Measurements from ENCODE around the gene NAXD. TPM values are rescaled to one million over a fixed set of nuclear protein-coding genes. Genes with fewer than 3 reads are reported as not detected.
A peak's percentile ranks its signal among the peaks of the same experiment; 100 is the strongest.

The NAXD gene
- total RNA-seq, 1 donor from 2014 or later = 25.8 TPM

DNA sequence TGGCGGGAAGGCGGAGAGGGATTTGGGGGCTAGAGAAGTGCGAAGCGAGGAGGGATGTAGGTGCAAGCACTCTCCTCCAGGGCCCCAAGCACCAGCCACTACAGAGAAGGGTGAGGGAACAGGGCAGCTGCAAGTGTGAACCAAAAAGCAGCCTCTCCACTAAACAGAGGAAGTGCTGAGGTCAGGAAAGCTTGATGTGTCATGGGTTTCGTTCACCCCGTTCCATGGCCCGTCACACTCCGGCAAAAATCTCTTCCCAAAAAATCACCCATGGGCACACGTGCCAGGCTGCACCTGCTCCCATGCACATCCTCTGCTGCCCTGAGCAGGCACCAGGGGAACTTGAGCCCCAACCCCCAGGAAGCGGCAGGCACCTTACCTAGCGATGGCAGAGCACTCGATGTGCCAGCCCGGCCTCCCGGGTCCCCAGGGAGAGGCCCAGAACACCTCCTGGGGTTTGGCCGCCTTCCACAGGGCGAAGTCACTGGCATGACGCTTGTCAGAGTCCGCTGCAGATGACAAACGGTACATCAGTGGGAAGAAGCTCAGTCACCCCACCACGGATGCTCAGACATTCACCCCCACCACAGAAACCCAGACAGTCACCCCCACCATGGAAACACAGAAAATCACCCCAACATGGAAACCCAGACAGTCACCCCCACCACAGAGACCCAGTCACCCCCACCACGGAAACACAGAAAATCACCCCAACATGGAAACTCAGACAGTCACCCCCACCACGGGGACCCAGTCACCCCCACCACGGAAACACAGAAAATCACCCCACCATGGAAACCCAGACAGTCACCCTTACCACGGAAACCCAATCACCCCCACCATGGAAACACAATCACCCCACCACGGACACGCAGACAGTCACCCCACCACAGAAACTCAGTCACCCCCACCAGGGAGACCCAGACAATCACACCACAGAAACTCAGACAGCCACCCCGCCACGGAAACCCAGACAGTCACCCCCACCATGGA, 61.5 kb downstream of the NAXD start:
- Mint-ChIP-seq H3K27me3 (ENCODE audit: low read depth, unreplicated experiment) (no peaks in the 10 kb centered on the region), H3K27ac (ENCODE audit: unreplicated experiment) (no peak overlapping the region), H3K4me1 (ENCODE audit: low read depth, unreplicated experiment) (peaks cover 4% of the 10 kb centered on the region), H3K9me3 (ENCODE audit: unreplicated experiment) (peaks cover 7% of the 10 kb centered on the region), H3K4me3 (ENCODE audit: unreplicated experiment) (no peak overlapping the region), H3K36me3 (ENCODE audit: low read depth, unreplicated experiment) (peaks cover 34% of the 10 kb centered on the region)
- H3K4me1 ChIP-seq (ENCODE audit: insufficient read depth, low read length) = no peaks in the 10 kb centered on the region
- no peak for DNase-seq (ENCODE audit: low read depth)
- H4K20me1 ChIP-seq (ENCODE audit: insufficient read depth, low read length) = peaks cover 5% of the 10 kb centered on the region
- H3K27ac ChIP-seq (ENCODE audit: low read depth, low read length) = no peak overlapping the region
- peaks cover 3% of the 10 kb centered on the region for H3K79me2 ChIP-seq (ENCODE audit: insufficient read depth, low read length)
- no peak for TF ChIP-seq EZH2 (IDR thresholded peaks at IDR 0.05; ENCODE audit: insufficient read depth, low read length)
- no peak for TF ChIP-seq CTCF (IDR thresholded peaks at IDR 0.05; ENCODE audit: insufficient read depth, low read depth, low read length)
- no peaks in the 10 kb centered on the region for H3K27me3 ChIP-seq (ENCODE audit: insufficient read depth, low read length)
- H3K4me3 ChIP-seq (ENCODE audit: insufficient read depth, low read depth, low read length) = no peak overlapping the region
- no peak overlapping the region for H3K9ac ChIP-seq (ENCODE audit: low read length)
- H3K4me2 ChIP-seq (ENCODE audit: low read length) = no peak overlapping the region
- FAIRE-seq = no peak
- H2AFZ ChIP-seq (ENCODE audit: low read depth, low read length) = no peak overlapping the region
- peaks cover 5% of the 10 kb centered on the region for H3K36me3 ChIP-seq (ENCODE audit: insufficient read depth, low read length)
- H3K9me3 ChIP-seq (ENCODE audit: insufficient read depth, low read depth, low read length) = no peaks in the 10 kb centered on the region

DNA sequence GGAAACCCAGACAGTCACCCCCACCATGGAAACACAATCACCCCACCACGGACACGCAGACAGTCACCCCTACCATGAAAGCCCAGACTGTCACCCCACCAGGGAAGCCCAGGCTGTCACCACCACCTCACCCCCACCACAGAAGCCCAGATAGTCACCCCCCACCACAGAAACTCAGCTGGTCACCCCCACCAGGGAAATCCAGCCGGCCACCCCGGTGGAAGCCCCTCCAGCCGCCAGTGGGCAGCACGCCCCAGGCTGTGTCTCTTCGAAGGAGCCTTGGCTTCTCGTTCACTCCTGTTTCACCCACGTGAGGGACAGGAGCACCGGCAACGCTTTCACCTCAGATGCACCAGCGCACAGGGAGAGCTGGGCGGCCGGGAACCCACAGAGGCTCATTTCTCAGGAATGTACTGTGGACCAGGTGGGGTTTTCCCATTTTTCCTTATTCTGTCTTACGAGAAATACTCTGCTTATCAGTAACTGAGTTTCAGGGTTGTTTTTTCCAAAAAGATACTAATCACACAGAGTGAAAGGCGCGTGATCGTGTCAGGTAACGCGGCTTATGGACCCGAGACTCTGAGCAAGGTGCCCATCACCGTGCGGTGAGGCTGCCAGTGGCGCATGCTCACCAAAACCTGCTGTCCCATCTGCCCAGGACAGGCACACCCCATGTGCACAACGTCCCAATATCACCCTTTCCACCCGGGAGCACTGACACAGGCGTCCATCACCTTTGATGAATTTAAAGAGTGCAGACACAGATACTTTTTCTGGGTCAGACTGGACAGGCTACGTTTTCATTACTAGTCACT, 62.6 kb downstream of the NAXD start:
- Histone ChIP-seq H3K27me3 (ENCODE audit: insufficient read depth, low read length) (no peaks in the 10 kb centered on the region), H3K9me3 (ENCODE audit: insufficient read depth, low read depth, low read length) (no peaks in the 10 kb centered on the region), H2AFZ (ENCODE audit: low read depth, low read length) (no peak overlapping the region), H3K9ac (ENCODE audit: low read length) (no peak overlapping the region), H3K27ac (ENCODE audit: low read depth, low read length) (no peak overlapping the region), H3K4me2 (ENCODE audit: low read length) (no peak overlapping the region), H3K4me3 (ENCODE audit: insufficient read depth, low read depth, low read length) (no peak overlapping the region), H3K4me1 (ENCODE audit: insufficient read depth, low read length) (no peaks in the 10 kb centered on the region), H3K36me3 (ENCODE audit: insufficient read depth, low read length) (peaks cover 5% of the 10 kb centered on the region), H4K20me1 (ENCODE audit: insufficient read depth, low read length) (peaks cover 5% of the 10 kb centered on the region), H3K79me2 (ENCODE audit: insufficient read depth, low read length) (peaks cover 3% of the 10 kb centered on the region)
- H3K27ac Mint-ChIP-seq (ENCODE audit: unreplicated experiment) = no peak overlapping the region
- DNase-seq (ENCODE audit: low read depth) = peak; percentile 66
- no peak for TF ChIP-seq CTCF (IDR thresholded peaks at IDR 0.05; ENCODE audit: insufficient read depth, low read depth, low read length)
- no peak for TF ChIP-seq EZH2 (IDR thresholded peaks at IDR 0.05; ENCODE audit: insufficient read depth, low read length)
- H3K9me3 Mint-ChIP-seq (ENCODE audit: unreplicated experiment) = peaks cover 7% of the 10 kb centered on the region
- H3K27me3 Mint-ChIP-seq (ENCODE audit: low read depth, unreplicated experiment) = no peaks in the 10 kb centered on the region
- H3K4me1 Mint-ChIP-seq (ENCODE audit: low read depth, unreplicated experiment) = peaks cover 4% of the 10 kb centered on the region
- no peak for FAIRE-seq
- H3K4me3 Mint-ChIP-seq (ENCODE audit: unreplicated experiment) = no peak overlapping the region
- peaks cover 28% of the 10 kb centered on the region for H3K36me3 Mint-ChIP-seq (ENCODE audit: low read depth, unreplicated experiment)
